Sigmoid colon (tissue), 7 donors: ENCODE results near the gene SMAD6. TPM values are rescaled to one million over a fixed set of nuclear protein-coding genes. Genes with fewer than 3 reads are reported as not detected.

ENCODE experiments used
- DNase-seq: peaks from one replicate; pipeline ENCODE4 v3.0.0-alpha.2; 2019
- H3K27ac ChIP-seq, 4 donors: fragments of 200-600 bp; sonication (generic); one replicate each; pipeline ENCODE4 v1.5.1; 2016 to 2019; ENCODE audit warnings: mild to moderate bottlenecking in 1 of 4
- H3K27me3 ChIP-seq, 3 donors: fragments of 200-600 bp; sonication (generic); one replicate each; pipeline ENCODE4 v1.5.1; 2019; ENCODE audit warnings: mild to moderate bottlenecking in 1 of 3
- H3K36me3 ChIP-seq, 4 donors: fragments of 200-600 bp; sonication (generic); one replicate each; pipeline ENCODE4 v1.5.1; 2016 to 2019
- H3K4me1 ChIP-seq, 4 donors: fragments of 200-600 bp; sonication (generic); one replicate each; pipeline ENCODE4 v1.5.1; 2017 to 2019
- H3K4me3 ChIP-seq, 4 donors: fragments of 200-600 bp; sonication (generic); one replicate each; pipeline ENCODE4 v1.5.1; 2017 to 2019; ENCODE audit warnings: mild to moderate bottlenecking in 2 of 4, moderate library complexity in 1 of 4
- H3K9me3 ChIP-seq, 4 donors: fragments of 200-600 bp in 3 of 4; sonication (generic) in 3 of 4; one replicate each; pipeline versions ENCODE4 v1.5.1 to v1.6.1; 2013 to 2019
- CTCF ChIP-seq, 4 experiments: fragments of 450-650 bp in 3 of 4; fragments of 200-600 bp in 1 of 4; IDR thresholded peaks; one replicate each; pipeline ENCODE4 v1.5.1; 2016 to 2019; ENCODE audit warnings: antibody characterized with exemption in 4 of 4, mild to moderate bottlenecking in 3 of 4, moderate library complexity in 2 of 4
- EP300 ChIP-seq, 4 donors: sonication (generic); formaldehyde crosslinking; IDR thresholded peaks; one replicate each; pipeline ENCODE4 v1.6.1; 2017; ENCODE audit warnings: antibody characterized with exemption in 4 of 4
- POLR2A ChIP-seq, 2 donors: fragments of 450-650 bp; IDR thresholded peaks; one replicate each; pipeline ENCODE4 v1.6.1; 2016; ENCODE audit warnings: antibody characterized with exemption in 2 of 2, mild to moderate bottlenecking in 2 of 2, moderate library complexity in 2 of 2
- POLR2AphosphoS5 ChIP-seq, 4 donors: sonication (generic); formaldehyde crosslinking; IDR thresholded peaks; one replicate each; pipeline ENCODE4 v1.6.1; 2017; ENCODE audit warnings: antibody characterized with exemption in 4 of 4
- WGBS, 2 donors: extraction: QIAGEN DNeasy Blood & Tissue Kit; methylation state at CpG; one replicate each; pipeline ENCODE4 v1.1.7; 2013; 5-methylcytosine and 5-hydroxymethylcytosine counted together
- intact Hi-C: fragments of 100-400 bp; cut with DNase I; formaldehyde crosslinking; loops from one replicate; pipeline ENCODE4 v1.15.1; 2023
- polyA plus RNA-seq, 3 donors: library from polyadenylated mRNA; stranded (reverse); fragments of 200-250 nt; gene quantifications; one replicate each; pipeline ENCODE4 v1.2.3, GENCODE V29; 2013
- total RNA-seq, 4 donors: library from RNA; depleted of rRNA; stranded (reverse); fragments of >200 nt; gene quantifications; one replicate each; pipeline ENCODE4 v1.1.0, GENCODE V29; 2016
- donor health status: healthy with polysubstance abuse.
- donor health status: Bipolar disorder and iron deficiency.
- donor health status: healthy.

Gene SMAD6
- total and polyA plus RNA-seq, 7 donors: 1.8 to 9.2 (median 5.7) TPM

- H3K9me3 ChIP-seq: no peaks in the 10 kb centered on the region
- H3K36me3 ChIP-seq: no peaks in the 10 kb centered on the region
- TF ChIP-seq EP300 (IDR thresholded peaks at IDR 0.05) (no peak), POLR2A (IDR thresholded peaks at IDR 0.05) (no peak), CTCF (IDR thresholded peaks at IDR 0.05) (no peak), POLR2AphosphoS5 (IDR thresholded peaks at IDR 0.05) (no peak)
- H3K4me3 ChIP-seq: no peak overlapping the region
- DNase-seq: no peak
- WGBS, 2 donors: 84 to 95% methylated on average over 14 of the region's 14 CpGs
- no peak overlapping the region for H3K27ac ChIP-seq
- intact Hi-C loops: no loop called here
- H3K4me1 ChIP-seq: no peaks in the 10 kb centered on the region
- no peaks in the 10 kb centered on the region for H3K27me3 ChIP-seq
Measured at GRCh38 chr15:66831801-66832390, 129.9 kb downstream of the SMAD6 start.

Other genes with a start within 250 kb of the SMAD6 start
- gene SNAPC5, start 204.5 kb upstream of the SMAD6 start, total RNA-seq: 10 to 100 TPM; 16.6 to 65.5 (median 53.3) TPM
- 10 to 100 TPM; 28.5 to 38.6 (median 30.0) TPM for gene SNAPC5, start 204.5 kb upstream of the SMAD6 start, polyA plus RNA-seq
- 1,000 to 10,000 TPM; 2,778 to 9,223 (median 4,574) TPM for gene RPL4, start 197.4 kb upstream of the SMAD6 start, total RNA-seq
- 1,000 to 10,000 TPM; 1,665 to 3,282 (median 2,730) TPM for gene RPL4, start 197.4 kb upstream of the SMAD6 start, polyA plus RNA-seq
- gene ZWILCH, start 196.9 kb upstream of the SMAD6 start, total RNA-seq: 1 to 10 TPM; 3.1 to 8.2 (median 3.6) TPM
- gene ZWILCH, start 196.9 kb upstream of the SMAD6 start, polyA plus RNA-seq: 1 to 10 TPM; 5.8 to 9.3 (median 6.0) TPM
- gene LCTL, start 136.2 kb upstream of the SMAD6 start, total RNA-seq: not detected
- gene LCTL, start 136.2 kb upstream of the SMAD6 start, polyA plus RNA-seq: under 1 TPM in 1 of 3 donors, not detected in 2; 0.01 TPM